Hepatocyte (in vitro differentiated cells): ENCODE measurements around the gene TENM4. TPM values are rescaled to one million over a fixed set of nuclear protein-coding genes. Genes with fewer than 3 reads are reported as not detected.

ENCODE experiments used
- DNase-seq: peaks from one replicate; pipeline ENCODE4 v3.0.0-alpha.2; 2016; ENCODE audit warnings: low spot score
- H2AFZ ChIP-seq: fragments of 200-600 bp; sonication (generic); 2 replicates; pipeline ENCODE4 v1.6.0; 2016; ENCODE audit warnings: antibody characterized with exemption, mild to moderate bottlenecking
- H3K27ac ChIP-seq: fragments of 200-600 bp; sonication (generic); 2 replicates; pipeline ENCODE4 v1.5.1; 2016; ENCODE audit warnings: mild to moderate bottlenecking
- H3K27me3 ChIP-seq: fragments of 200-600 bp; sonication (generic); 2 replicates; pipeline ENCODE4 v1.6.1; 2016
- H3K36me3 ChIP-seq: fragments of 200-600 bp; sonication (generic); replicated peaks from 2 replicates; pipeline ENCODE4 v1.5.1; 2016; ENCODE audit warnings: low read depth; ENCODE audit not compliant: insufficient read depth
- H3K4me1 ChIP-seq: fragments of 200-600 bp; sonication (generic); 2 replicates; pipeline ENCODE4 v1.5.1; 2016; ENCODE audit warnings: mild to moderate bottlenecking, moderate library complexity; ENCODE audit not compliant: insufficient read depth
- H3K4me2 ChIP-seq: fragments of 200-600 bp; sonication (generic); 2 replicates; pipeline ENCODE4 v1.6.0; 2016
- H3K4me3 ChIP-seq: fragments of 200-600 bp; sonication (generic); 2 replicates; pipeline ENCODE4 v1.5.1; 2016; ENCODE audit warnings: mild to moderate bottlenecking
- H3K79me2 ChIP-seq: fragments of 200-600 bp; sonication (generic); 2 replicates; pipeline ENCODE4 v1.6.0; 2017; ENCODE audit warnings: mild to moderate bottlenecking
- H3K9me2 ChIP-seq: fragments of 200-600 bp; sonication (generic); replicated peaks from 2 replicates; pipeline ENCODE4 v1.6.0; 2017; ENCODE audit warnings: mild to moderate bottlenecking; ENCODE audit not compliant: insufficient read depth
- H3K9me3 ChIP-seq: fragments of 200-600 bp; sonication (generic); 2 replicates; pipeline ENCODE4 v1.5.1; 2016; ENCODE audit warnings: low read depth, mild to moderate bottlenecking
- H4K20me1 ChIP-seq: fragments of 200-600 bp; sonication (generic); 2 replicates; pipeline ENCODE4 v1.6.0; 2016; ENCODE audit warnings: mild to moderate bottlenecking; ENCODE audit not compliant: insufficient read depth, poor library complexity, severe bottlenecking
- EZH2 ChIP-seq: fragments of 200-600 bp; sonication (generic); IDR thresholded peaks from 2 replicates; pipeline ENCODE4 v1.6.1; 2016; ENCODE audit warnings: antibody characterized with exemption, mild to moderate bottlenecking, borderline replicate concordance
- EZH2phosphoT487 ChIP-seq: fragments of 200-600 bp; sonication (generic); IDR thresholded peaks from one replicate; pipeline ENCODE4 v1.6.1; 2018; ENCODE audit warnings: antibody characterized with exemption, mild to moderate bottlenecking, low read depth, moderate library complexity; ENCODE audit not compliant: unreplicated experiment, severe bottlenecking
- WGBS: methylation state at CpG from one replicate; pipeline ENCODE4 v1.1.6; 2016; ENCODE audit warnings: low lambda C conversion rate; ENCODE audit errors: missing lambda C conversion rate; 5-methylcytosine and 5-hydroxymethylcytosine counted together
- polyA plus RNA-seq: library from polyadenylated mRNA; unstranded; fragments of >200 nt; fragmentation: Nextera tagmentation; extraction: Ambion mirVana; gene quantifications from 2 replicates; pipeline ENCODE4 v1.2.1, GENCODE V29; 2016
- total RNA-seq: library from RNA; depleted of rRNA; stranded (reverse); fragments of >200 nt; gene quantifications from 2 replicates; pipeline ENCODE4 v1.2.3, GENCODE V29; 2014
- TF ChIP-seq, protein P1 (sequence below): fragments of 200-600 bp; sonication (generic); IDR thresholded peaks from 2 replicates; pipeline ENCODE4 v1.5.1; 2016; ENCODE audit warnings: antibody characterized with exemption, mild to moderate bottlenecking; ENCODE audit not compliant: poor library complexity

Gene TENM4
- total and polyA plus RNA-seq, 2 experiments from 2014 or later, result 18.4 to 18.7 TPM

DNA sequence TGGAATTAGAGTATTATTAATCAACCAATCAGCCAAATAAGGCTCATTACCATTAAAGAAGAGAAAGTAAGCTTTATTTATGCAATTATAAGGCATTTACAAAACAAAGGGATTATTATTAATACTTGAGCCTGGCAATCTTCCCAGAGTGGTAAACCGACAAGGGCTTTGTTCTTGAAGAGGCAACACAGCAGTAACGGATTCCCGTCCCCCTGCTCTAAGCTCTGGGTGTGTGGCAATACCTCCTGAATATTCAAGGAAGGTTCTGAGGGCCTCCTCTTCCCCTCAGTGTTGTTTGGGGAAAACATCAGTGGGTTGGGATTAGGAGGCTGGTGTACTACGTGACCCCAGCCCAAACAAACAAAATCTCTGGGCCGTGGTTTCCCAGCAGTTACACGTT, 176.5 kb downstream of the TENM4 start:
- H3K4me3 ChIP-seq, result no peak overlapping the region
- TF ChIP-seq, protein P1, sequence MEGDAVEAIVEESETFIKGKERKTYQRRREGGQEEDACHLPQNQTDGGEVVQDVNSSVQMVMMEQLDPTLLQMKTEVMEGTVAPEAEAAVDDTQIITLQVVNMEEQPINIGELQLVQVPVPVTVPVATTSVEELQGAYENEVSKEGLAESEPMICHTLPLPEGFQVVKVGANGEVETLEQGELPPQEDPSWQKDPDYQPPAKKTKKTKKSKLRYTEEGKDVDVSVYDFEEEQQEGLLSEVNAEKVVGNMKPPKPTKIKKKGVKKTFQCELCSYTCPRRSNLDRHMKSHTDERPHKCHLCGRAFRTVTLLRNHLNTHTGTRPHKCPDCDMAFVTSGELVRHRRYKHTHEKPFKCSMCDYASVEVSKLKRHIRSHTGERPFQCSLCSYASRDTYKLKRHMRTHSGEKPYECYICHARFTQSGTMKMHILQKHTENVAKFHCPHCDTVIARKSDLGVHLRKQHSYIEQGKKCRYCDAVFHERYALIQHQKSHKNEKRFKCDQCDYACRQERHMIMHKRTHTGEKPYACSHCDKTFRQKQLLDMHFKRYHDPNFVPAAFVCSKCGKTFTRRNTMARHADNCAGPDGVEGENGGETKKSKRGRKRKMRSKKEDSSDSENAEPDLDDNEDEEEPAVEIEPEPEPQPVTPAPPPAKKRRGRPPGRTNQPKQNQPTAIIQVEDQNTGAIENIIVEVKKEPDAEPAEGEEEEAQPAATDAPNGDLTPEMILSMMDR, result no peak
- no peak for TF ChIP-seq EZH2
- no peak for TF ChIP-seq EZH2phosphoT487
- no peaks in the 10 kb centered on the region for H3K9me3 ChIP-seq
- no peaks in the 10 kb centered on the region for H4K20me1 ChIP-seq
- no peak overlapping the region for H3K4me2 ChIP-seq
- H2AFZ ChIP-seq, result no peak overlapping the region
- H3K4me1 ChIP-seq, result peaks cover 6% of the 10 kb centered on the region
- no peaks in the 10 kb centered on the region for H3K36me3 ChIP-seq
- DNase-seq, result no peak
- H3K27me3 ChIP-seq, result no peaks in the 10 kb centered on the region
- H3K79me2 ChIP-seq, result no peaks in the 10 kb centered on the region
- WGBS, result 80% methylated on average over 6 of the region's 6 CpGs
- H3K9me2 ChIP-seq, result no peaks in the 10 kb centered on the region
- H3K27ac ChIP-seq, result no peak overlapping the region

DNA sequence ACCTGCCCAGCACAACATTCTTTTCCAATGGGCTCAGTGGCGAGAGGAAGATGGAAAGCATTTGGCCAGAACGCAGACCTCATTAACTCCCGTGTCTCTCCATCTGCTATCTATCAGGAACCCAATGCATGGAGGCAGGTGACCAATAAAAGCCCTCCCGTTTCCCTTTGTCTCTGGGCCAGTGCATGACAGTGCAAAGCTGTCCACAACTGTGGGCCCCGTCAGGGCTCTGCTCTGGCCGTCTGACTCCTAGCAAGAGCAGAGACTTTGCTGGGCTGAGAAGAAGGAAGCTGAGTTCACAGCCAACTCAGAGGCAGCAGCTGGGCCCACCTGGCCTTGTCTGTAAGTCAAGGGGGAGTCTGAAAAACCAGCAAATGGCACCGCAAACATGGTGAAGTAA, 177.8 kb downstream of the TENM4 start:
- H2AFZ ChIP-seq, result no peak overlapping the region
- H3K36me3 ChIP-seq, result no peaks in the 10 kb centered on the region
- 50% methylated on average over 7 of the region's 7 CpGs for WGBS
- no peak for DNase-seq
- H3K27me3 ChIP-seq, result no peaks in the 10 kb centered on the region
- H3K4me3 ChIP-seq, result no peak overlapping the region
- H3K9me2 ChIP-seq, result no peaks in the 10 kb centered on the region
- H3K9me3 ChIP-seq, result no peaks in the 10 kb centered on the region
- H3K4me1 ChIP-seq, result no peaks in the 10 kb centered on the region
- no peaks in the 10 kb centered on the region for H4K20me1 ChIP-seq
- no peak overlapping the region for H3K27ac ChIP-seq
- no peak overlapping the region for H3K4me2 ChIP-seq
- no peaks in the 10 kb centered on the region for H3K79me2 ChIP-seq
- TF ChIP-seq EZH2phosphoT487 (no peak), EZH2 (no peak)
- TF ChIP-seq, protein P1, result no peak

DNA sequence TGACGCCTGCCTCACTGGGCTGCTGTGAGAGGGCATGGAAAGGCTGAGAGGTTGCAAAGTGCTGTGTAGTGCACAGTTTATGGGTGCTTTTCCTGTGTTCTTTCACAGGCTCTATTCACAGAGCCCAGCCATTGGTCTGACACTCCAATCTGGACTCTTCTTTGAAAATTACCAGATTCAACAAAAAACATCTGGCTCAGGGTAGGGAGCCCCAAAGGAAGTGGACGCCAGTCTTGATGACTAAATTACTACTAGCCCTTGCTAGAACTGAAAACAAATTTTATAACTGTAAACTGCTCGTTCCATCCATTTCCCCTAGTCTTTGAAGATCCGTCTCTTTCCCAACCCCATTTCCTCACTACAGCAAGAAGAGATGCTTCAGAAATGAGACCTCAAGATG, 178.6 kb downstream of the TENM4 start:
- no peak for TF ChIP-seq EZH2
- no peak for TF ChIP-seq EZH2phosphoT487
- TF ChIP-seq, protein P1, result no peak
- Histone ChIP-seq H3K9me3 (no peaks in the 10 kb centered on the region), H3K9me2 (no peaks in the 10 kb centered on the region), H3K4me3 (no peak overlapping the region), H3K27ac (no peak overlapping the region), H3K4me2 (no peak overlapping the region), H3K4me1 (no peaks in the 10 kb centered on the region), H3K36me3 (no peaks in the 10 kb centered on the region), H4K20me1 (no peaks in the 10 kb centered on the region), H3K79me2 (no peaks in the 10 kb centered on the region), H3K27me3 (no peaks in the 10 kb centered on the region), H2AFZ (no peak overlapping the region)
- 52% methylated on average over 4 of the region's 4 CpGs for WGBS
- no peak for DNase-seq

DNA sequence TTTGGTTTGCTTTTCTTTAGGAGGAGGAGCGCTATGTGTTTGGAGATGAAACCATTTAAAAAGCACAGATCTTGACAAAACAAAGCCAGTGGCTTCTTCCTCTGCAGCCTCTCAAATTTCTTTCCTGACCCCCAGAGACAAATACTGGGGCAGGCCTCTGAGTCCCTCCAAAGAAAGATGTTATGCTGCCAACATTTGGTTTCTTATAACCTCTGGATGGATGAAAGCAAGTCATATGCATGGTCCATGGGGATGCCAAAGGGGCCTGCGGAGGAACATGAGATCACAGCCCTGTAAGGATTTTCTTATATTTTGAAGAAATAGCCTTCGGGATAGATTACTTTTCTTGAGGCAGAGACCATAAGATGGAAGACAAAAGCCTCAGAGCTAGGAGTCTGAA, 179.1 kb downstream of the TENM4 start:
- Histone ChIP-seq H3K4me2 (no peak overlapping the region), H2AFZ (no peak overlapping the region), H4K20me1 (no peaks in the 10 kb centered on the region), H3K4me1 (no peaks in the 10 kb centered on the region), H3K79me2 (no peaks in the 10 kb centered on the region), H3K4me3 (no peak overlapping the region), H3K9me2 (no peaks in the 10 kb centered on the region), H3K9me3 (no peaks in the 10 kb centered on the region), H3K27ac (no peak overlapping the region), H3K36me3 (no peaks in the 10 kb centered on the region), H3K27me3 (no peaks in the 10 kb centered on the region)
- no peak for DNase-seq
- WGBS, result 94% methylated on average over 3 of the region's 3 CpGs
- TF ChIP-seq EZH2phosphoT487, result no peak
- TF ChIP-seq EZH2, result no peak
- TF ChIP-seq, protein P1, result no peak
